Upper lobe of left lung (tissue), 4 donors: Measurements from ENCODE around the gene GPR34.

Experiments used
- CTCF ChIP-seq, 6 experiments: fragments of 450-650 bp in 4 of 6; fragments of 200-600 bp in 2 of 6; sonication (generic) in 2 of 6; IDR thresholded peaks; one replicate each; pipeline ENCODE4 v1.5.1; 2016 to 2019; ENCODE audit warnings: antibody characterized with exemption in 6 of 6
- POLR2A ChIP-seq, 4 donors: fragments of 450-650 bp; IDR thresholded peaks; one replicate each; pipeline ENCODE4 v1.5.1; 2016 to 2017; ENCODE audit warnings: antibody characterized with exemption in 4 of 4, mild to moderate bottlenecking in 2 of 4
- POLR2AphosphoS5 ChIP-seq, 2 donors: sonication (generic); formaldehyde crosslinking; IDR thresholded peaks; one replicate each; pipeline ENCODE4 v1.5.1; 2017; ENCODE audit warnings: antibody characterized with exemption in 2 of 2

GRCh38 chrX:41711021-41711667, 22.4 kb downstream of the GPR34 start:
- TF ChIP-seq CTCF (IDR thresholded peaks at IDR 0.05) (no peak), POLR2A (IDR thresholded peaks at IDR 0.05) (no peak), POLR2AphosphoS5 (IDR thresholded peaks at IDR 0.05) (no peak)
